Smooth muscle cell (in vitro differentiated cells): ENCODE data around the gene BLOC1S1. TPM values are rescaled to one million over a fixed set of nuclear protein-coding genes. Genes with fewer than 3 reads are reported as not detected.

ENCODE experiments used
- DNase-seq: peaks from one replicate; lab custom pipeline; 2025; ENCODE audit not compliant: unreplicated experiment; lab: John Stamatoyannopoulos, UW
- H2AFZ ChIP-seq: fragments of 200-600 bp; sonication (generic); 2 replicates; pipeline ENCODE4 v1.6.0; 2016; ENCODE audit warnings: antibody characterized with exemption, low read depth, mild to moderate bottlenecking
- H3F3A ChIP-seq: fragments of 200-600 bp; sonication (generic); 2 replicates; pipeline ENCODE4 v1.6.0; 2017; ENCODE audit warnings: antibody characterized with exemption, low read depth
- H3K27ac ChIP-seq: fragments of 200-600 bp; sonication (generic); 2 replicates; pipeline ENCODE4 v1.5.1; 2016; ENCODE audit warnings: low read depth, mild to moderate bottlenecking
- H3K27me3 ChIP-seq: fragments of 200-600 bp; sonication (generic); 2 replicates; pipeline ENCODE4 v1.6.1; 2016; ENCODE audit warnings: low read depth, mild to moderate bottlenecking
- H3K36me3 ChIP-seq: fragments of 200-600 bp; sonication (generic); 2 replicates; pipeline ENCODE4 v1.5.1; 2016; ENCODE audit warnings: low read depth
- H3K4me1 ChIP-seq: fragments of 200-600 bp; sonication (generic); 2 replicates; pipeline ENCODE4 v1.5.1; 2016; ENCODE audit warnings: low read depth
- H3K4me2 ChIP-seq: fragments of 200-600 bp; sonication (generic); 2 replicates; pipeline ENCODE4 v1.6.0; 2016; ENCODE audit warnings: mild to moderate bottlenecking
- H3K4me3 ChIP-seq: fragments of 200-600 bp; sonication (generic); 2 replicates; pipeline ENCODE4 v1.5.1; 2016; ENCODE audit warnings: mild to moderate bottlenecking
- H3K79me2 ChIP-seq: fragments of 200-600 bp; sonication (generic); 2 replicates; pipeline ENCODE4 v1.6.0; 2016; ENCODE audit warnings: low read depth, mild to moderate bottlenecking
- H3K9ac ChIP-seq: fragments of 200-600 bp; sonication (generic); 2 replicates; pipeline ENCODE4 v1.6.0; 2016; ENCODE audit warnings: low read depth
- H3K9me3 ChIP-seq: fragments of 200-600 bp; sonication (generic); replicated peaks from 2 replicates; pipeline ENCODE4 v1.5.1; 2016; ENCODE audit warnings: low read depth
- H4K20me1 ChIP-seq: fragments of 200-600 bp; sonication (generic); 2 replicates; pipeline ENCODE4 v1.6.0; 2016; ENCODE audit warnings: low read depth
- CTCF ChIP-seq: fragments of 200-600 bp; sonication (generic); IDR thresholded peaks from 2 replicates; pipeline ENCODE4 v1.5.1; 2017; ENCODE audit warnings: borderline replicate concordance, mild to moderate bottlenecking, antibody characterized with exemption; ENCODE audit not compliant: insufficient read depth, poor library complexity, severe bottlenecking
- WGBS: methylation state at CpG from one replicate; pipeline ENCODE4 v1.1.7; 2016; ENCODE audit warnings: low lambda C conversion rate; 5-methylcytosine and 5-hydroxymethylcytosine counted together
- polyA plus RNA-seq: library from polyadenylated mRNA; unstranded; fragments of >200 nt; fragmentation: Nextera tagmentation; extraction: Ambion mirVana; gene quantifications from 2 replicates; pipeline ENCODE4 v1.2.1, GENCODE V29; 2016
- total RNA-seq: library from RNA; depleted of rRNA; stranded (reverse); fragments of >200 nt; gene quantifications from 2 replicates; pipeline ENCODE4 v1.2.3, GENCODE V29; 2014

BLOC1S1 gene
- total and polyA plus RNA-seq, 2 experiments from 2014 or later, result 146 to 150 TPM

- Histone ChIP-seq H3F3A (no peaks in the 10 kb centered on the region), H4K20me1 (no peaks in the 10 kb centered on the region), H3K27me3 (no peaks in the 10 kb centered on the region), H3K9me3 (no peaks in the 10 kb centered on the region), H3K4me1 (peaks cover 10% of the 10 kb centered on the region), H3K4me2 (no peak overlapping the region), H3K79me2 (no peaks in the 10 kb centered on the region), H2AFZ (no peak overlapping the region), H3K27ac (no peak overlapping the region), H3K36me3 (no peaks in the 10 kb centered on the region), H3K4me3 (no peak overlapping the region), H3K9ac (no peak overlapping the region)
- no peak for DNase-seq
- 96% methylated on average over 20 of the region's 20 CpGs for WGBS
- no peak for TF ChIP-seq CTCF
Measured at GRCh38 chr12:55684761-55685370, 31.0 kb upstream of the BLOC1S1 start.

- Histone ChIP-seq H3K79me2 (no peaks in the 10 kb centered on the region), H3K4me1 (peaks cover 10% of the 10 kb centered on the region), H3K9ac (no peak overlapping the region), H3F3A (no peaks in the 10 kb centered on the region), H3K4me2 (no peak overlapping the region), H3K4me3 (no peak overlapping the region), H3K27ac (no peak overlapping the region), H3K36me3 (no peaks in the 10 kb centered on the region), H4K20me1 (no peaks in the 10 kb centered on the region), H2AFZ (no peak overlapping the region), H3K9me3 (no peaks in the 10 kb centered on the region), H3K27me3 (no peaks in the 10 kb centered on the region)
- WGBS, result 94% methylated on average over 5 of the region's 5 CpGs
- DNase-seq, result no peak
- no peak for TF ChIP-seq CTCF
Measured at GRCh38 chr12:55685671-55686070, 30.2 kb upstream of the BLOC1S1 start.

GRCh38 chr12:55686366-55687010 is 29.4 kb upstream of the BLOC1S1 start:
- no peak overlapping the region for H3K9ac ChIP-seq
- peaks cover 6% of the 10 kb centered on the region for H3K4me1 ChIP-seq
- no peak overlapping the region for H3K27ac ChIP-seq
- no peak for TF ChIP-seq CTCF
- H3K4me2 ChIP-seq, result no peak overlapping the region
- H3F3A ChIP-seq, result no peaks in the 10 kb centered on the region
- DNase-seq, result no peak
- no peaks in the 10 kb centered on the region for H4K20me1 ChIP-seq
- no peaks in the 10 kb centered on the region for H3K79me2 ChIP-seq
- no peak overlapping the region for H3K4me3 ChIP-seq
- H2AFZ ChIP-seq, result no peak overlapping the region
- H3K36me3 ChIP-seq, result no peaks in the 10 kb centered on the region
- H3K9me3 ChIP-seq, result no peaks in the 10 kb centered on the region
- H3K27me3 ChIP-seq, result no peaks in the 10 kb centered on the region
- 95% methylated on average over 9 of the region's 9 CpGs for WGBS

- H4K20me1 ChIP-seq, result no peaks in the 10 kb centered on the region
- no peaks in the 10 kb centered on the region for H3K27me3 ChIP-seq
- no peaks in the 10 kb centered on the region for H3K9me3 ChIP-seq
- TF ChIP-seq CTCF, result no peak
- H2AFZ ChIP-seq, result no peak overlapping the region
- no peaks in the 10 kb centered on the region for H3K4me1 ChIP-seq
- no peak overlapping the region for H3K4me2 ChIP-seq
- no peaks in the 10 kb centered on the region for H3F3A ChIP-seq
- no peak overlapping the region for H3K4me3 ChIP-seq
- no peak for DNase-seq
- H3K27ac ChIP-seq, result no peak overlapping the region
- H3K36me3 ChIP-seq, result no peaks in the 10 kb centered on the region
- H3K79me2 ChIP-seq, result no peaks in the 10 kb centered on the region
- H3K9ac ChIP-seq, result no peak overlapping the region
Measured at GRCh38 chr12:55687746-55688145, 28.1 kb upstream of the BLOC1S1 start.
